Coronary artery (tissue), 2 donors: ENCODE data around the gene CPLX1.
A peak's percentile ranks its signal among the peaks of the same experiment; 100 is the strongest.

Experiments used
- DNase-seq: peaks from one replicate; pipeline ENCODE4 v3.0.0-alpha.2; 2017; ENCODE audit warnings: low spot score
- H3K27ac ChIP-seq, 2 donors: fragments of 200-600 bp; sonication (generic); one replicate each; pipeline ENCODE4 v1.5.1; 2016 to 2019
- H3K4me3 ChIP-seq: fragments of 200-600 bp; sonication (generic); 2 replicates; pipeline ENCODE4 v1.5.1; 2016; ENCODE audit warnings: mild to moderate bottlenecking, moderate library complexity
- CTCF ChIP-seq: fragments of 200-600 bp; sonication (generic); IDR thresholded peaks from one replicate; pipeline ENCODE4 v1.5.1; 2019; ENCODE audit warnings: antibody characterized with exemption

The CPLX1 gene

GRCh38 chr4:771464-771863 lies 54.5 kb downstream of the CPLX1 start:
- H3K27ac ChIP-seq = peak overlapping the region in 1 of 2 donors; percentile 45
- DNase-seq = no peak

GRCh38 chr4:770022-770421 lies 55.9 kb downstream of the CPLX1 start:
- no peak for DNase-seq
- TF ChIP-seq CTCF = no peak
- Histone ChIP-seq H3K27ac (no peak overlapping the region), H3K4me3 (no peak overlapping the region)

More at GRCh38 chr4:771464-771863, 54.5 kb downstream of the CPLX1 start:
- TF ChIP-seq CTCF = no peak
- no peak overlapping the region for H3K4me3 ChIP-seq

- H3K4me3 ChIP-seq = no peak overlapping the region
- TF ChIP-seq CTCF = no peak
- H3K27ac ChIP-seq = no peak overlapping the region
- DNase-seq = no peak
These were observed 56.4 kb downstream of the CPLX1 start for GRCh38 chr4:769511-769910.

GRCh38 chr4:768995-769394 lies 56.9 kb downstream of the CPLX1 start:
- TF ChIP-seq CTCF = no peak
- DNase-seq = no peak
- Histone ChIP-seq H3K27ac (no peak overlapping the region), H3K4me3 (no peak overlapping the region)

GRCh38 chr4:768076-768475 lies 57.9 kb downstream of the CPLX1 start:
- no peak for DNase-seq
- no peak overlapping the region for H3K27ac ChIP-seq
- no peak for TF ChIP-seq CTCF
- no peak overlapping the region for H3K4me3 ChIP-seq

GRCh38 chr4:766559-767283 lies 59.2 kb downstream of the CPLX1 start:
- no peak for DNase-seq
- no peak for TF ChIP-seq CTCF

GRCh38 chr4:766152-766515 lies 59.8 kb downstream of the CPLX1 start:
- no peak for TF ChIP-seq CTCF
- no peak for DNase-seq
- no peak overlapping the region for H3K27ac ChIP-seq
- H3K4me3 ChIP-seq = no peak overlapping the region

More at GRCh38 chr4:766559-767283, 59.2 kb downstream of the CPLX1 start:
- Histone ChIP-seq H3K4me3 (no peak overlapping the region), H3K27ac (no peak overlapping the region)
